Measurements from ENCODE around the gene ALS2CL.
"Not testable (repeated sequence)": the region's sequence is repeated elsewhere in the genome, so short reads cannot be mapped to it uniquely, and the experiment has no call there.

Gene ALS2CL, protein sequence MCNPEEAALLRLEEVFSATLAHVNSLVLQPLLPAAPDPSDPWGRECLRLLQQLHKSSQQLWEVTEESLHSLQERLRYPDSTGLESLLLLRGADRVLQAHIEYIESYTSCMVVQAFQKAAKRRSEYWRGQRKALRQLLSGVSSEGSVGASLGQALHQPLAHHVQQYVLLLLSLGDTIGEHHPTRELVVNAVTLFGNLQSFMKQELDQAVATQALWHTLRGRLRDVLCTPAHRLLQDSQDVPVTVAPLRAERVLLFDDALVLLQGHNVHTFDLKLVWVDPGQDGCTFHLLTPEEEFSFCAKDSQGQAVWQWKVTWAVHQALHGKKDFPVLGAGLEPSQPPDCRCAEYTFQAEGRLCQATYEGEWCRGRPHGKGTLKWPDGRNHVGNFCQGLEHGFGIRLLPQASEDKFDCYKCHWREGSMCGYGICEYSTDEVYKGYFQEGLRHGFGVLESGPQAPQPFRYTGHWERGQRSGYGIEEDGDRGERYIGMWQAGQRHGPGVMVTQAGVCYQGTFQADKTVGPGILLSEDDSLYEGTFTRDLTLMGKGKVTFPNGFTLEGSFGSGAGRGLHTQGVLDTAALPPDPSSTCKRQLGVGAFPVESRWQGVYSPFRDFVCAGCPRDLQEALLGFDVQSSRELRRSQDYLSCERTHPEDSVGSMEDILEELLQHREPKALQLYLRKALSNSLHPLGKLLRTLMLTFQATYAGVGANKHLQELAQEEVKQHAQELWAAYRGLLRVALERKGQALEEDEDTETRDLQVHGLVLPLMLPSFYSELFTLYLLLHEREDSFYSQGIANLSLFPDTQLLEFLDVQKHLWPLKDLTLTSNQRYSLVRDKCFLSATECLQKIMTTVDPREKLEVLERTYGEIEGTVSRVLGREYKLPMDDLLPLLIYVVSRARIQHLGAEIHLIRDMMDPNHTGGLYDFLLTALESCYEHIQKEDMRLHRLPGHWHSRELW

DNA sequence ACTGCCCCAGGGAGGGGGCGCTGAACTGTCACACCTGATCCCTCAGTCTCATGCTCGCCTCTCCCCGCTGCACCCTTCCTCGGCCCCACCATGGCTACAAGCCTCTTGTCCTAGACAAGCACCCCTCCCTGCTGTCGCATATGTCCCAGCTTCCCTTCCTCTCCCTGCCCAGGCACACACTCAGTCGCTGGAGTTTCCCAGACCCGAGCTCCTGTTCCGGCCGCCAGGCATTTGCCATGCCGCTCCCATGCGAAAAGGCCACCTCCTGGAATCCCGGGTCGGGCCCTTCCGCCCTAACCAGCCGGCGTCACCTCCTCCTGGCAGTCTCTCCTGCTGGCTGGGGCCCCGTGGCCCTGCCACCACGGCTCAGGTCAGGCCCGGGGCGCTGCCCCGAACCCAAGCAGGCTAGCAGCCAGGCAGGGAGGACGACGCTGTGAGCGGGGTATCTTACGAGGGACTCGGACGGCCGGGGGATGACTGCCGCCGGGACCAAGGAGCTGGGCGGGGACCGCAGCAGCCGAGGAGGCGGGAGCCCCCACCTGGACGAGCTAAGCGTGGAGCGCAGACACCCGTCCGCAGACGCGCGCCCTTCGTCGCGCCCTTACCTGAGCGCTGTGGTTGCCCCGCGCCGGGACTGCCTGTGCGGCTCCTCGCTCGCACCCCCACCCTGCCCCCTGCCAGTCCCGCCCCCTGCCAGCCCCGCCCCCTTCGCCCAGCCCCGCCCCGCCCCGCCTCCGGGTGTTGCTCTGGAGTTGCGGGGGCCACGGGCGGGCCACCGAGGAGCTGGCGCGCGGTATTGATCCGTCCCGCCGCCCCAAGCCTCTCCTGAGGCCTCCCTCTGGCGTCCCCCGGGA, at the start of gene ALS2CL:
Gene ALS2CL (minus strand): TSS at position 642 of the 854 bp plus-strand sequence. CDS start 4,239 bp downstream, outside the sequence.
- Histone ChIP-seq H3K4me1 (peaks cover 8 to 74% (median 63%) of the 10 kb centered on the region in 4 donors), H3K4me3 (peak within 1 kb of the TSS; percentile 74 to 83), H3K27me3 (no peaks in the 10 kb centered on the region), H3K27ac (peak within 1 kb of the TSS; percentile 94 to 97), H3K9me3 (no peaks in the 10 kb centered on the region), H3K36me3 (peaks cover 0 to 6% (median 0%) of the 10 kb centered on the region in 3 donors)
- intact Hi-C loops (cut with DNase I; ENCODE audit: low total_unique reads): loop anchor here (10.0 kb wide), 1 partner anchor 708 kb away; no protein-coding TSS in a partner anchor
- DNase-seq: peak; percentile 47 to 81
- TF ChIP-seq, protein P1, sequence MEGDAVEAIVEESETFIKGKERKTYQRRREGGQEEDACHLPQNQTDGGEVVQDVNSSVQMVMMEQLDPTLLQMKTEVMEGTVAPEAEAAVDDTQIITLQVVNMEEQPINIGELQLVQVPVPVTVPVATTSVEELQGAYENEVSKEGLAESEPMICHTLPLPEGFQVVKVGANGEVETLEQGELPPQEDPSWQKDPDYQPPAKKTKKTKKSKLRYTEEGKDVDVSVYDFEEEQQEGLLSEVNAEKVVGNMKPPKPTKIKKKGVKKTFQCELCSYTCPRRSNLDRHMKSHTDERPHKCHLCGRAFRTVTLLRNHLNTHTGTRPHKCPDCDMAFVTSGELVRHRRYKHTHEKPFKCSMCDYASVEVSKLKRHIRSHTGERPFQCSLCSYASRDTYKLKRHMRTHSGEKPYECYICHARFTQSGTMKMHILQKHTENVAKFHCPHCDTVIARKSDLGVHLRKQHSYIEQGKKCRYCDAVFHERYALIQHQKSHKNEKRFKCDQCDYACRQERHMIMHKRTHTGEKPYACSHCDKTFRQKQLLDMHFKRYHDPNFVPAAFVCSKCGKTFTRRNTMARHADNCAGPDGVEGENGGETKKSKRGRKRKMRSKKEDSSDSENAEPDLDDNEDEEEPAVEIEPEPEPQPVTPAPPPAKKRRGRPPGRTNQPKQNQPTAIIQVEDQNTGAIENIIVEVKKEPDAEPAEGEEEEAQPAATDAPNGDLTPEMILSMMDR (IDR thresholded peaks at IDR 0.05): no peak

DNA sequence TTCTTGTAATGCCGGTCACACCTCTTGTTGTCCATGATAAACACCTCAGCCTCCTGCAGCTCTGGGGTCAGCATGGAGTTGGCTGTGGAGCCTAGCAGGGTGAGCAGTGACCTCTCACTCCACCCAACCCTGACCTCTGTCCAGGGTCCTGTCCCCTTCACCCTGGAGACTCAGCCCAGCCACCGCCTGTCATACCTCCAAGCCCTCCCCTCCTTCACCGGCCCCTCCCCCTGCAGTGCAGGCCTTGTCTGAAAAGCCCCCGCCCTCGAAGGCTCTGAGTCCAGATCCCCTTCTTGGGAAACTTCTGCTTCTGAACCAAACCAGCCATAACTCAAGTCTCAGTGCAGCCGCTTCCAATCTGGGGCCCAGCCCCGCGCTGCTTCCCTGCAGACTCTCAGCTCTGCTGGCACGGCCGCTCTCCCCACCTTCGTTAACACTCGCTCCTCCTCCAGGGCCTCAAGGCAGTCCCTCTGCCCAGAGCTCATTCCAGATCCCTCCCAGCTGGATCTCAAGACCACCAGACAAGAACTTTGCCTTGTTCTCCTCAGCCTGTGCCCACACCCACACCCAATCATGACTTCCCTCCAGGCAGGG, 49.6 kb upstream of the ALS2CL start:
- H3K36me3 ChIP-seq: no peaks in the 10 kb centered on the region
- no peak for DNase-seq
- H3K27ac ChIP-seq: no peak overlapping the region
- H3K27me3 ChIP-seq: peaks cover 0 to 3% of the 10 kb centered on the region in 2 donors
- no peaks in the 10 kb centered on the region for H3K4me1 ChIP-seq
- H3K4me3 ChIP-seq: no peak overlapping the region
- intact Hi-C loops (cut with DNase I; ENCODE audit: low total_unique reads): no loop called here
- TF ChIP-seq, protein P1 (IDR thresholded peaks at IDR 0.05): no peak
- H3K9me3 ChIP-seq: no peaks in the 10 kb centered on the region

DNA sequence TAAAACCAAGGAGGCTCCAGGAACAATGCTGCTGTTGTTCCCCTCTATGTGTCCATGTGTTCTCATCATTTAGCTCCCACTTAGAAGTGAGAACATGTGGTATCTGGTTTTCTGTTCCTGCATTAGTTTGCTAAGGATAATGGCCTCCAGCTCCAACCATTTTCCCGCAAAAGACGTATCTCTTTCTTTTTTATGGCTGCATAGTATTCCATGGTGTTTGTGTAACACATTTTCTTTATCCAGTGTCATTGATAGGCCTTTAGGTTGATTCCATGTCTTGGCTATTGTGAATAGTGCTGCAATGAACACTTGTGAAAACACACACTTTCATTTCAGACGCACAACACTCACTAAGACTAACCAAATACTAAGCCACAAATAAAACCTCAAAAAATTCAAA, 46.1 kb upstream of the ALS2CL start:
- DNase-seq; H3K9me3 ChIP-seq; H3K36me3 ChIP-seq; H3K4me1 ChIP-seq; H3K4me3 ChIP-seq; H3K27ac ChIP-seq; intact Hi-C loops (cut with DNase I; ENCODE audit: low total_unique reads); H3K27me3 ChIP-seq: not testable (repeated sequence)

DNA sequence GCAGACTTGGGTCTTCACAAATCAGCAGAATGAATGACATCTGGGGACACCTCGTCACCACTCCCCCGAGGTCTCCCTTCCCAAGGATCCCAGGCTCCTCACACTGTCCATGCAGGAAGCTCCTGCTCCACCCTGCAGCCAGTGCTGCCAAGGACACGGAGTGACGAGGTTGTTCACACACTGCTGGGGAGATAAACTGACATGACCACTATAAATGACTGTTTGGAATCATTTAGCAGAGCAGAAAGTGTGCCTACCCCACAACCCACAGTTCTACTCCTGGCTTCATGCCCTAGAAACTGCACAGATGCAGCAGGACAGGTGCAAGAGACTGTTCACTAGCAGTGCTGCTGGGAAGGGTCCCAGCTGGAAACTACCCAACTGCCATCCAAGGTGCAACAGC, 43.9 kb upstream of the ALS2CL start:
- Histone ChIP-seq H3K27ac (no peak overlapping the region), H3K4me3 (no peak overlapping the region), H3K4me1 (no peaks in the 10 kb centered on the region), H3K9me3 (no peaks in the 10 kb centered on the region), H3K36me3 (no peaks in the 10 kb centered on the region), H3K27me3 (peaks cover 0 to 14% of the 10 kb centered on the region in 2 donors)
- DNase-seq: no peak
- intact Hi-C loops (cut with DNase I; ENCODE audit: low total_unique reads): no loop called here
- TF ChIP-seq, protein P1 (IDR thresholded peaks at IDR 0.05): no peak

DNA sequence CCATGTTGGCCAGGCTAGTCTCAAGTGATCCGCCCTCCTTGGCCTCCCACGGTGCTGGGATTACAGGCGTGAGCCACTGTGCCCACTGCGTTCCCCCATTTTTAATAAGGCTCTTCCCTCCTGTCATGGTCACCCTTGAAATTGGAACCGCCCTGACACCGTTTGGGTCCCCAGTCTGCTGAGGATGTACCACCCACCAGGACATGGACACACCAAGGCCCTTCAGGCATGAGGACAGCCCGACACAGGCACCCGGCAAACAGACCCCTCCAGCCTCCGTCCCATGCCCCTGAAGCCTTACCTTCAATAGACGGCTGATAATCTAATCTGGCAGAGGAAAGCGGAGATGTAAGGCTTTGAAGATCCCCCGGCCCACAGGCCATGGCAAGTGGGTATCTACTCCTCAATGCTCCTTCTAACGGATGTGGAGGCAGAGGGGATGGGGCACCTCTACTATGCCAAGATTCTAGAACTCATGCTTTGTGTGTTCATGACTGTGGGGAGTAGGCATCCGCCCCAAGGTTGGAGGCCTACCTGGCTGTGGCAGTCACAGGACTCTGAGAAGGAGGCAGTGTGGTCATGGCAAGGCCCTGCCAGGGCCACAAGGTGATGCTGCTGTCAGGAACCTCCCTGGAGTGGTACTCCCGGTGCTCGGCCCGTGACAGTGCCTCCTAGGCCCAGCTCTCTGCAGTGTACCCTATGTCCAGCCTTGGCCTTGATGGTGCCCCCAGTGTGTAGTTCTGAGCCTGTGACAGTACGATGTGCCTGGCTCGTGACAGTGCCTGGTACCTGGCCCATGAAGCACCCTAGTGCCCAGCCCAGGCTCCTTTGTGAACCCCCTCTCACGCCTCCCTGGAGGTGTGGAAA, 42.8 kb upstream of the ALS2CL start:
- no peaks in the 10 kb centered on the region for H3K9me3 ChIP-seq
- TF ChIP-seq, protein P1 (IDR thresholded peaks at IDR 0.05): no peak
- intact Hi-C loops (cut with DNase I; ENCODE audit: low total_unique reads): no loop called here
- no peak for DNase-seq
- no peaks in the 10 kb centered on the region for H3K36me3 ChIP-seq
- no peak overlapping the region for H3K27ac ChIP-seq
- H3K4me3 ChIP-seq: no peak overlapping the region
- no peaks in the 10 kb centered on the region for H3K4me1 ChIP-seq
- peaks cover 0 to 14% of the 10 kb centered on the region in 2 donors for H3K27me3 ChIP-seq
